ENCODE data around the gene CNN3.

DNA sequence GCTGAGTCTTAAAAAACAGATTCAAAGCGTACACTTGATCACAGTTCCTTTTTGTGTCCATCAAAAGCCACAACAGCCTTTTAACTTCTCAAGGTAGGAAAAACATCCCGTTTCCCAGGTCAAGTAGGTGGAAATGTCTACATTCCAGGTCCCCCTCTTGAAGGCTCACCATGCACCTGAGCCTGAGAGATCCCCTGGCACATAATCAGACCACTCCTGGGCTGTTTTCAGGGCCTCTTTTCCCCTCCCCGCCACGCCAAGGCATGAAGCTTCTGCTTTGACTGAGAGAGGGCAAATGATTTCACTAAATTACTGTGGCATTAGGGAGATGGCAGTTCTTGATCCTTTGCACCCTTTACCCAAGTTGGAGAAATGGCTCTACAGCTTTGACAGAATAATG is 21.7 kb downstream of the CNN3 start:
- TF ChIP-seq, protein P1, sequence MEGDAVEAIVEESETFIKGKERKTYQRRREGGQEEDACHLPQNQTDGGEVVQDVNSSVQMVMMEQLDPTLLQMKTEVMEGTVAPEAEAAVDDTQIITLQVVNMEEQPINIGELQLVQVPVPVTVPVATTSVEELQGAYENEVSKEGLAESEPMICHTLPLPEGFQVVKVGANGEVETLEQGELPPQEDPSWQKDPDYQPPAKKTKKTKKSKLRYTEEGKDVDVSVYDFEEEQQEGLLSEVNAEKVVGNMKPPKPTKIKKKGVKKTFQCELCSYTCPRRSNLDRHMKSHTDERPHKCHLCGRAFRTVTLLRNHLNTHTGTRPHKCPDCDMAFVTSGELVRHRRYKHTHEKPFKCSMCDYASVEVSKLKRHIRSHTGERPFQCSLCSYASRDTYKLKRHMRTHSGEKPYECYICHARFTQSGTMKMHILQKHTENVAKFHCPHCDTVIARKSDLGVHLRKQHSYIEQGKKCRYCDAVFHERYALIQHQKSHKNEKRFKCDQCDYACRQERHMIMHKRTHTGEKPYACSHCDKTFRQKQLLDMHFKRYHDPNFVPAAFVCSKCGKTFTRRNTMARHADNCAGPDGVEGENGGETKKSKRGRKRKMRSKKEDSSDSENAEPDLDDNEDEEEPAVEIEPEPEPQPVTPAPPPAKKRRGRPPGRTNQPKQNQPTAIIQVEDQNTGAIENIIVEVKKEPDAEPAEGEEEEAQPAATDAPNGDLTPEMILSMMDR (conservative IDR thresholded peaks at IDR 0.05; ENCODE audit: low read depth, low read length): no peak
- TF ChIP-seq EZH2 (IDR thresholded peaks at IDR 0.05; ENCODE audit: borderline replicate concordance, low read depth, low read length, poor library complexity, severe bottlenecking): no peak
